Gastroesophageal sphincter (tissue), 4 donors: ENCODE data around the gene ZNF775. TPM values are rescaled to one million over a fixed set of nuclear protein-coding genes. Genes with fewer than 3 reads are reported as not detected.

Experiments used
- ATAC-seq: fragments of 150-250 bp; one replicate; pipeline ENCODE4 v1.9.1; 2016; ENCODE audit warnings: mild to moderate bottlenecking, moderate library complexity
- H3K27ac ChIP-seq, 4 donors: fragments of 200-600 bp; sonication (generic) in 3 of 4; 1 replicate in 3 of 4; 2 replicates in 1 of 4; pipeline ENCODE4 v1.5.1; 2016 to 2019
- H3K27me3 ChIP-seq: fragments of 200-600 bp; sonication (generic); one replicate; pipeline ENCODE4 v1.5.1; 2019
- H3K36me3 ChIP-seq, 2 donors: fragments of 200-600 bp; sonication (generic); one replicate each; pipeline ENCODE4 v1.5.1; 2019; ENCODE audit warnings: control low read depth in 1 of 2
- H3K4me1 ChIP-seq, 3 donors: fragments of 200-600 bp; sonication (generic); 1 replicate in 2 of 3; 2 replicates in 1 of 3; pipeline ENCODE4 v1.5.1; 2016 to 2019; ENCODE audit warnings: control low read depth in 2 of 3
- H3K4me3 ChIP-seq, 2 donors: fragments of 200-600 bp; sonication (generic); one replicate each; pipeline ENCODE4 v1.5.1; 2019; ENCODE audit warnings: mild to moderate bottlenecking in 1 of 2, moderate library complexity in 1 of 2
- H3K9me3 ChIP-seq, 3 donors: fragments of 200-600 bp; sonication (generic); one replicate each; pipeline ENCODE4 v1.5.1; 2017 to 2019; ENCODE audit warnings: control low read depth in 2 of 3
- CTCF ChIP-seq, 4 experiments: fragments of 200-600 bp in 2 of 4; fragments of 450-650 bp in 2 of 4; sonication (generic) in 1 of 4; IDR thresholded peaks; one replicate each; pipeline ENCODE4 v1.5.1; 2017 to 2019; ENCODE audit warnings: antibody characterized with exemption in 4 of 4, mild to moderate bottlenecking in 2 of 4, moderate library complexity in 2 of 4
- EP300 ChIP-seq: sonication (generic); formaldehyde crosslinking; IDR thresholded peaks from one replicate; pipeline ENCODE4 v1.6.1; 2017; ENCODE audit warnings: antibody characterized with exemption, mild to moderate bottlenecking
- POLR2A ChIP-seq, 2 donors: fragments of 450-650 bp; IDR thresholded peaks; one replicate each; pipeline ENCODE4 v1.6.1; 2017; ENCODE audit warnings: antibody characterized with exemption in 2 of 2, mild to moderate bottlenecking in 2 of 2, moderate library complexity in 1 of 2
- POLR2AphosphoS5 ChIP-seq: sonication (generic); formaldehyde crosslinking; IDR thresholded peaks from one replicate; pipeline ENCODE4 v1.6.1; 2017; ENCODE audit warnings: antibody characterized with exemption
- WGBS, 2 donors: methylation state at CpG; one replicate each; pipeline ENCODE4 v1.1.5; 2018; ENCODE audit warnings: low coverage in 1 of 2; 5-methylcytosine and 5-hydroxymethylcytosine counted together
- total RNA-seq, 4 donors: library from RNA; depleted of rRNA; stranded (reverse); fragments of >200 nt; gene quantifications; one replicate each; pipeline ENCODE4 v1.1.0, GENCODE V29; 2016

The ZNF775 gene
- total RNA-seq, 4 donors from 2014 or later, result 5.3 to 12.5 (median 10.5) TPM

GRCh38 chr7:150390205-150390604 is 11.1 kb downstream of the ZNF775 start:
- Histone ChIP-seq H3K9me3 (no peaks in the 10 kb centered on the region), H3K4me1 (peaks cover 0 to 41% (median 0%) of the 10 kb centered on the region in 3 donors)
- WGBS, 2 donors, result 95 to 100% methylated on average over 1 to 4 of the region's 7 CpGs

GRCh38 chr7:150393325-150393724 is 14.2 kb downstream of the ZNF775 start:
- H3K27ac ChIP-seq, result no peak overlapping the region
- TF ChIP-seq EP300, result no peak
- TF ChIP-seq POLR2AphosphoS5, result no peak
- no peak for TF ChIP-seq POLR2A (IDR thresholded peaks at IDR 0.05)
- TF ChIP-seq CTCF (IDR thresholded peaks at IDR 0.05), result no peak
- 77 to 83% methylated on average over 2 to 3 of the region's 3 CpGs for WGBS, 2 donors
- no peaks in the 10 kb centered on the region for H3K27me3 ChIP-seq
- peaks cover 0 to 41% of the 10 kb centered on the region in 2 donors for H3K36me3 ChIP-seq
- H3K9me3 ChIP-seq, result no peaks in the 10 kb centered on the region
- peaks cover 0 to 27% (median 0%) of the 10 kb centered on the region in 3 donors for H3K4me1 ChIP-seq
- H3K4me3 ChIP-seq, result no peak overlapping the region
- no peak for ATAC-seq

More at GRCh38 chr7:150390205-150390604, 11.1 kb downstream of the ZNF775 start:
- H3K27me3 ChIP-seq, result no peaks in the 10 kb centered on the region
- H3K36me3 ChIP-seq, result peaks cover 0 to 12% of the 10 kb centered on the region in 2 donors
- H3K27ac ChIP-seq, result no peak overlapping the region
- no peak overlapping the region for H3K4me3 ChIP-seq
- no peak for TF ChIP-seq EP300
- TF ChIP-seq CTCF (IDR thresholded peaks at IDR 0.05), result no peak
- no peak for ATAC-seq

GRCh38 chr7:150396426-150396825 is 17.3 kb downstream of the ZNF775 start:
- Histone ChIP-seq H3K36me3 (peaks cover 0 to 38% of the 10 kb centered on the region in 2 donors), H3K4me3 (no peak overlapping the region), H3K27me3 (no peaks in the 10 kb centered on the region), H3K27ac (no peak overlapping the region), H3K9me3 (no peaks in the 10 kb centered on the region), H3K4me1 (peaks cover 0 to 14% (median 0%) of the 10 kb centered on the region in 3 donors)
- no peak for ATAC-seq
- WGBS, 2 donors, result 90% methylated on average over 8 of the region's 20 CpGs; no CpG with 5 or more reads in 1 of the 2 donors
- no peak for TF ChIP-seq CTCF (IDR thresholded peaks at IDR 0.05)
- TF ChIP-seq POLR2A (IDR thresholded peaks at IDR 0.05), result no peak
- no peak for TF ChIP-seq POLR2AphosphoS5
- no peak for TF ChIP-seq EP300

- ATAC-seq, result no peak
- H3K9me3 ChIP-seq, result no peaks in the 10 kb centered on the region
- TF ChIP-seq POLR2AphosphoS5 (no peak), CTCF (IDR thresholded peaks at IDR 0.05) (no peak), POLR2A (IDR thresholded peaks at IDR 0.05) (no peak), EP300 (no peak)
- peaks cover 0 to 11% (median 0%) of the 10 kb centered on the region in 3 donors for H3K4me1 ChIP-seq
- H3K36me3 ChIP-seq, result peaks cover 0 to 38% of the 10 kb centered on the region in 2 donors
- no peaks in the 10 kb centered on the region for H3K27me3 ChIP-seq
- no peak overlapping the region for H3K4me3 ChIP-seq
- H3K27ac ChIP-seq, result no peak overlapping the region
- 100% methylated on average over 4 of the region's 48 CpGs; no CpG with 5 or more reads in 1 of the 2 donors for WGBS, 2 donors
Observed at GRCh38 chr7:150396851-150397260, 17.7 kb downstream of the ZNF775 start.

- ATAC-seq, result peak; percentile 16
- Histone ChIP-seq H3K4me1 (peaks cover 0 to 5% (median 0%) of the 10 kb centered on the region in 3 donors), H3K27me3 (no peaks in the 10 kb centered on the region), H3K9me3 (no peaks in the 10 kb centered on the region), H3K27ac (no peak overlapping the region), H3K36me3 (peaks cover 0 to 38% of the 10 kb centered on the region in 2 donors), H3K4me3 (no peak overlapping the region)
- no CpG with 5 or more reads among the region's 91 CpGs for WGBS, 2 donors
- TF ChIP-seq POLR2AphosphoS5, result no peak
- TF ChIP-seq CTCF (IDR thresholded peaks at IDR 0.05), result no peak
- TF ChIP-seq POLR2A (IDR thresholded peaks at IDR 0.05), result no peak
- TF ChIP-seq EP300, result no peak
Observed at GRCh38 chr7:150397346-150398107, 18.4 kb downstream of the ZNF775 start.
